Measurements from ENCODE around the gene ZNF467.

The ZNF467 gene

DNA sequence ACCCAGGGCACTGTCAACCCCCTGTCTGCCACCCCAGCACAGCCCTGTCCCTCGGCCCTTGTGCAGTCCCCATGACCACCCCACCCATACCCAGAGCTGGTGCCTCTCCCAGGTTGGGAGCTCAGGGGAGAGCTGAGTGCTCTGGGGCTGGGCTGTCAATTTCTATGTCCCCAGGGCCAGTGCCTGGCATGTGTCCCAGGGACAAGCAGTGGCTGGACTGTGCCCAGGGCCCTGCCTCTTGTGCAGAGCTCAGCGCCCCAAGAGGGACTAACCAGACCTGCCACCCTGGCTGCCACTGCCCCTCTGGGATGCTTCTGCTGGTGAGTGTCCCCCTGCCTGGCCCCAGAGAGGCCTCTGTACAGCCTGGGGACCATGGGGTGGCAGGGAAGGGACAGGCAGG is 35.8 kb upstream of the ZNF467 start:
- POLR2A ChIA-PET (ENCODE audit: low non-redundant PET): no interaction called here
- H3K27ac ChIP-seq: no peak overlapping the region
- CTCF ChIA-PET: no interaction called here
- TF ChIP-seq, protein P1, sequence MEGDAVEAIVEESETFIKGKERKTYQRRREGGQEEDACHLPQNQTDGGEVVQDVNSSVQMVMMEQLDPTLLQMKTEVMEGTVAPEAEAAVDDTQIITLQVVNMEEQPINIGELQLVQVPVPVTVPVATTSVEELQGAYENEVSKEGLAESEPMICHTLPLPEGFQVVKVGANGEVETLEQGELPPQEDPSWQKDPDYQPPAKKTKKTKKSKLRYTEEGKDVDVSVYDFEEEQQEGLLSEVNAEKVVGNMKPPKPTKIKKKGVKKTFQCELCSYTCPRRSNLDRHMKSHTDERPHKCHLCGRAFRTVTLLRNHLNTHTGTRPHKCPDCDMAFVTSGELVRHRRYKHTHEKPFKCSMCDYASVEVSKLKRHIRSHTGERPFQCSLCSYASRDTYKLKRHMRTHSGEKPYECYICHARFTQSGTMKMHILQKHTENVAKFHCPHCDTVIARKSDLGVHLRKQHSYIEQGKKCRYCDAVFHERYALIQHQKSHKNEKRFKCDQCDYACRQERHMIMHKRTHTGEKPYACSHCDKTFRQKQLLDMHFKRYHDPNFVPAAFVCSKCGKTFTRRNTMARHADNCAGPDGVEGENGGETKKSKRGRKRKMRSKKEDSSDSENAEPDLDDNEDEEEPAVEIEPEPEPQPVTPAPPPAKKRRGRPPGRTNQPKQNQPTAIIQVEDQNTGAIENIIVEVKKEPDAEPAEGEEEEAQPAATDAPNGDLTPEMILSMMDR (conservative IDR thresholded peaks at IDR 0.05; ENCODE audit: low read depth): no peak
- DNase-seq (ENCODE audit: low spot score): no peak

- H3K27ac ChIP-seq: no peak overlapping the region
- DNase-seq (ENCODE audit: low spot score): no peak
- ChIA-PET POLR2A (ENCODE audit: low non-redundant PET) (no interaction called here), CTCF (no interaction called here)
- TF ChIP-seq, protein P1 (conservative IDR thresholded peaks at IDR 0.05; ENCODE audit: low read depth): no peak
Measured at GRCh38 chr7:149808311-149808710, 34.9 kb upstream of the ZNF467 start.

GRCh38 chr7:149806726-149807125 is 33.3 kb upstream of the ZNF467 start:
- DNase-seq (ENCODE audit: low spot score): no peak
- H3K27ac ChIP-seq: no peak overlapping the region
- TF ChIP-seq, protein P1 (conservative IDR thresholded peaks at IDR 0.05; ENCODE audit: low read depth): no peak
- ChIA-PET CTCF (interaction anchor here (0.6 to 1.1 kb wide), 2 partner anchors 28 to 68 kb away, joined by 3 read pairs; no protein-coding TSS in a partner anchor), POLR2A (ENCODE audit: low non-redundant PET) (no interaction called here)

GRCh38 chr7:149804106-149804505 is 30.7 kb upstream of the ZNF467 start:
- CTCF ChIA-PET: no interaction called here

DNA sequence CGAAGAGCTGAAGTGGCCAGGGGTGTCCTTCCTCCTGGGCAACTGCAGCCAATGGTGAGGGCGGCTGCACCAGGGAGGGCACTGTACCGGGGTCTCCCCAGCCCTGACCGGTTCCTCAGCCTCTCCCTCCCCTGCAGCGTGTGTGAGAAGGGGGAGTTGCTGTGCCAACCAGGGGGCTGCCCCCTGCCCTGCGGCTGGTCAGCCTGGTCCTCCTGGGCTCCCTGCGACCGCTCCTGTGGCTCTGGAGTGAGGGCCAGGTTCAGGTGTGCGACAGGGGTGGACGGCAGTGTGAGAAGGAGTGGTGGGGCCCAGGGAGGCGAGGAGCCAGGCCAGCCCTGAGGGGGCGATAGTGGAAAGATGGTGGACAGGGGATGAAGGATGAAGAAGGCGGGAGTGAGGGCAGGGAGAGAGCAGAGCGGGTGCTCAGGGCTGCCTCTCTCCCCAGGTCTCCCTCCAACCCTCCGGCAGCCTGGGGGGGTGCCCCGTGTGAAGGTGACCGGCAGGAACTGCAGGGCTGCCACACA is 30.2 kb upstream of the ZNF467 start:
- DNase-seq (ENCODE audit: low spot score): no peak
- ChIA-PET POLR2A (ENCODE audit: low non-redundant PET) (no interaction called here), CTCF (no interaction called here)
- H3K27ac ChIP-seq: no peak overlapping the region
- TF ChIP-seq, protein P1 (conservative IDR thresholded peaks at IDR 0.05; ENCODE audit: low read depth): no peak

More at GRCh38 chr7:149804106-149804505, 30.7 kb upstream of the ZNF467 start:
- TF ChIP-seq, protein P1 (conservative IDR thresholded peaks at IDR 0.05; ENCODE audit: low read depth): no peak
- H3K27ac ChIP-seq: no peak overlapping the region
- no peak for DNase-seq (ENCODE audit: low spot score)
- POLR2A ChIA-PET (ENCODE audit: low non-redundant PET): no interaction called here

DNA sequence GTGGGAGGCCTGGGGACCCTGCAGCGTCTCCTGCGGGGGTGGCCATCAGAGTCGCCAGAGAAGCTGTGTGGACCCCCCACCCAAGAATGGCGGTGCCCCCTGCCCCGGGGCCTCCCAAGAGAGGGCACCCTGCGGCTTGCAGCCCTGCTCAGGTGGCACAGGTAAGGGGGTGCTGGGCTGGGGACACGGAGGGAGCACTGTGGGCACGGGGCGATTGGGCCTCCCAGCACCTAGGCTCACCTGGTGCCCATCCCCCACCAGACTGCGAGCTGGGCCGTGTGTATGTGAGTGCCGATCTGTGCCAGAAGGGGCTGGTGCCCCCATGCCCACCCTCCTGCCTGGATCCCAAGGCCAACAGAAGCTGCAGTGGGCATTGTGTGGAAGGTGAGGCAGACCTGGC is 29.6 kb upstream of the ZNF467 start:
- H3K27ac ChIP-seq: no peak overlapping the region
- no peak for DNase-seq (ENCODE audit: low spot score)
- TF ChIP-seq, protein P1 (conservative IDR thresholded peaks at IDR 0.05; ENCODE audit: low read depth): no peak
- ChIA-PET CTCF (no interaction called here), POLR2A (ENCODE audit: low non-redundant PET) (no interaction called here)

- no peak for DNase-seq (ENCODE audit: low spot score)
- TF ChIP-seq, protein P1 (conservative IDR thresholded peaks at IDR 0.05; ENCODE audit: low read depth): no peak
- H3K27ac ChIP-seq: no peak overlapping the region
- ChIA-PET POLR2A (ENCODE audit: low non-redundant PET) (no interaction called here), CTCF (no interaction called here)
Measured at GRCh38 chr7:149801816-149802215, 28.4 kb upstream of the ZNF467 start.
